Measurements from ENCODE around the gene GJE1.
"Not testable (repeated sequence)": the region's sequence is repeated elsewhere in the genome, so short reads cannot be mapped to it uniquely, and the experiment has no call there.

GJE1 gene, protein sequence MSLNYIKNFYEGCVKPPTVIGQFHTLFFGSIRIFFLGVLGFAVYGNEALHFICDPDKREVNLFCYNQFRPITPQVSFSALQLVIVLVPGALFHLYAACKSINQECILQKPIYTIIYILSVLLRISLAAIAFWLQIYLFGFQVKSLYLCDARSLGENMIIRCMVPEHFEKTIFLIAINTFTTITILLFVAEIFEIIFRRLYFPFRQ

DNA sequence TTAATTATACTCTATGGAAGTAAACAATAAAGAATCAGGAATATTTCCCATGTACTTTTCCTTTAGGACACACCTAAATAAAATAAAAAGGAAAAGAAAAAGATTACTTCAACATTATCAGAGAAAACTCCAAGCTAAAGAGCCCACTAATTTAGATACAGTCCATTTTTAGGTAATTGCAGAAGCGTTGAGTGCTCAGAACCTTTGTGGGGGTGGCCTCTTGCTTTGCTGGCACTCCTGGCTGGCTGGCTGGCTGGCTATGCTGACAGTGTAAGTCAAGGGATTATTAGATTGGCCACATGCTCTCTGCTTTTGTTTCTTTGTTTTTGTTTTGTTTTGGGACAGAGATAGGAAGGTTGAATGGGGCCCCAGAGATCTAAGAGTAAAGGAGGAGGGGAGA is at the start of gene GJE1:
Gene GJE1, plus strand, starts transcription at position 301 of the 400 bp plus-strand sequence. CDS start 234 bp downstream, outside the sequence.
- in situ Hi-C loops (cut with HindIII; ENCODE audit: low pct_ligation_motif_present, low pct_unique_long_range_greater_than_20kb, low sequenced_read_pairs): no loop called here
- DNase-seq: no peak

DNA sequence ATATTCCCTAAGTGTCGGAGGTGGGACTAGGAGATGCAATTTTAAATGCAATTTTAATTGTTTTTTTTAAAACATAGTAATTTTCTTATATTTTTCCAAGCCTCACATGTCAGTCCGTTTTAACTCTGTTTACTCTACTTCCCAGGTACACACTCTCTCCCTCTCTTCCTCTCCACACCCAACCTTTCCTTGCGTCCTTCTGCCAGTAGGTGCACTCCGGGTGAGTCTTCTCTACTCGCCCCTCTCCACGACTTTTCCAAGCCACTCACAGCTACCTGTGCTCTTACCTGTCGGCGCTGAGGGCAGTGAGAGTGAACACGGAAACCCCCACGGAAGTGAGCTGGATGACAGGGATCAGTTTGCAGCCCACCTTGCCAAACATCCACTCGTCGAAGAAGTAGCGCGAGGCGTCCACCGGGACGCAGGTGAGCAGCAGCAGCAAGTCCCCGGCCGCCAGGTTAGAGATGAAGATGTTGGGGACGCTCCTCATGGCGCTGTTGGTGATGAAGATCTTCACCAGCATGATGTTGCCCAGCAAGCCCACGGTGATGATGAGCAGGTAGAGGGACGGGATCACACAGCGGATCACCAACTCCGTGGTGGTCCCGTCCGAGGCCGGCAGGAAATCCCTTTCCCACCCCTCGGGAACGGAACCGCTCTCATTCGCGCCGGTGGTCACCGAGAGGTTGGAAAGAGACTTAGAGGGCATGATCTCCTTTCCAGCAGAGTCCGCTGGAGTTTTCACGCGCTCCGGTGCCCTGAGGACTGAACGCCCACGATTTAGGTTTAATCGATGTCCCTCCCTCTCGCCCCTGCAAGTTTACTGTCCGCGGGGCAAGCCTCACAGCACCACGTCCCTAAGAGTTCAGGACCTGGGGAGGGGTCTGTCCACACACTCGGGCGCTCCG is 44.5 kb upstream of the GJE1 start:
- in situ Hi-C loops (cut with HindIII; ENCODE audit: low pct_ligation_motif_present, low pct_unique_long_range_greater_than_20kb, low sequenced_read_pairs): no loop called here
- DNase-seq: no peak

DNA sequence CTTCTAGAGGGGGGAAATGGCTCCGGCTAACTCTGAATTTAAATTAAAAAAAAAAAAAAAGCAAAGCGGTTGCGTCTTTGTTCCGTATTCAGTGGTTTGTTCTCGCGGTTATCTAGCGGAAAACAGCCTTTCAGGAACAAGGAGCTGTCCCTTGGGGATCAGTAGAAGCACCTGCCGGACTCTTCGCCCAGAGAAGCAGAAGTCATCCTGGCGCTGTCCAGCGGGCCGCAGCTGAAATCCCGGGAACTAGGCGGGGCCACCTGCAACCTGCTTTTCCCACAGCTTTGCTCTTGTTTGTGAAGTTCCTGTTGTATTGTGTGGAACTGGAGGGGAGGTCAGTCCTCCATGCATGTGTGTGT is 43.9 kb upstream of the GJE1 start:
- in situ Hi-C loops (cut with HindIII; ENCODE audit: low pct_ligation_motif_present, low pct_unique_long_range_greater_than_20kb, low sequenced_read_pairs): no loop called here
- peak; percentile 64 for DNase-seq

DNA sequence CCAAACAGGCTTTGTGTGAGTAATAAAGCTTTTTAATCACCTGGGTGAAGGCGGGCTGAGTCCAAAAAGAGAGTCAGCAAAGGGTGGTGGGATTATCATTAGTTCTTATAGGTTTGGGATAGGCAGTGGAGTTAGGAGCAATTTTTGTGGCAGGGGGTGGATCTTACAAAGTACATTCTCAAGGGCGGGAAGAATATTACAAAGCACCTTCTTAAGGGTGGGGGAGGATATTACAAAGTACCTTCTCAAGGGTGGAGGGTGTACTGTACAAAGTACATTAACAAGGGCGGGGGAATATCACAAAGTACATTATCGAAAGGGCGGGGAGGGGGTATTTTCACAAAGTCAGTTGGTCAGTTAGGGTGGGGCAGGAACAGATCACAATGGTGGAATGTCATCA is 27.9 kb upstream of the GJE1 start:
- in situ Hi-C loops (cut with HindIII; ENCODE audit: low pct_ligation_motif_present, low pct_unique_long_range_greater_than_20kb, low sequenced_read_pairs); DNase-seq: not testable (repeated sequence)

DNA sequence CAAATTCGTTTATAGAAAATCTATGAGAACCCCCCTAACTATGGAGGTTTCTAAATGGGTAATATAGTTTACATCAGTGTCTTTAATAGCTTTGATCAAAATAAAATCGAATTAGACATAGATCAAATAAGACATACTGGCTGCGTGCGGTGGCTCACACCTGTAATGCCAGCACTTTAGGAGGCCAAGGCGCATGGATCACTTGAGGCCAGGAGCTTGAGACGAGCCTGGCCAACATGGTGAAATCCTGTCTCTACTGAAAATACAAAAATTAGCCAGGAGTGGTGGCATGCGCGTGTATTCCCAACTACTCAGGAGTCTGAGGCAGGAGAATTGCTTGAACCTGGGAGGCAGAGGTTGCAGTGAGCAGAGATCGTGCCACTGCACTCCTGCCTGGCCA is 21.9 kb upstream of the GJE1 start:
- DNase-seq; in situ Hi-C loops (cut with HindIII; ENCODE audit: low pct_ligation_motif_present, low pct_unique_long_range_greater_than_20kb, low sequenced_read_pairs): not testable (repeated sequence)

DNA sequence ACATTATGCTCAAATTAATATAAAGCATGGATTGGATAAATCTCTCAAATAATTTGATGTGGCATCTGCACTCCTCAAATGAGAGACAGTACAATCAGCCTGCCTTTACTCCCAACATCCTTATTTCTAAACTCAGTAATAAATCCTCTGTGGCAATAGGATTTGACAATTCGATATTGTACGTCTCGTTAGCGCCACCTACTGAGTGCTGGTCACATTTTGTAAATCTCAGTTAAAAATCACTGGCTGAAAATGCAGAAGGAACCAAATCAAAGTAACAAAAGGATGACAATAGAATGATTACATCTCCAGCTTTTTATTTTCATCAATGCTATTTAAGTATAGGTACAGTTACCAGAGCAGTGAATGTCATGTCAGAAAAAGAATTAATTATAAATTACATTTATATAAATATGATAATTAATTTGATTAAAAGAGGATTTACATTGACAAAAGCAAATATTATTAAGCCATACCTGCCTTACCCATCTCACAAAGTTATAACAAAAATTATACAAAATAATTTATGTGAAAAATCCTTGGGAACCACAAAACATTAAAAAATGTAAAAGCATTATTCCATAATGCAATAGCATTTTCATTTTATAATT is 20.2 kb upstream of the GJE1 start:
- peak; percentile 73 for DNase-seq
- in situ Hi-C loops (cut with HindIII; ENCODE audit: low pct_ligation_motif_present, low pct_unique_long_range_greater_than_20kb, low sequenced_read_pairs): no loop called here

DNA sequence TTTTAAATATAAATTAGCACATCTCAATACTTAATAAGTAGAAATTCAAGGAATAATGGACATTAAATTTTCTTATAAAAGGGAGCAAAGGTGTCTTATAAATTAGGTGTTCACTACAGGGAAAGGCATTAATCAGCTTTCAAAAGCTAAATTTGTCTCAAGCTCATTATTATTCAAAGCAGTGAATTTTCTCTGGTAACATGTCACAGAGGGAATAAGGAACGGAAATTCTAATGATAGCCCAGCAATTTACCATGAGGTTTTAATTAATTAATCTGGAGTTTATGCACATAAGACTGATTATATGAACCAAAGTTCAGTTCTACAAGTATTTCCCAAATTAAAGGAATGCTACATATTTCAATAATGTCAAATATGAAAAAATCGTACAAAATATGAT is 15.4 kb upstream of the GJE1 start:
- DNase-seq: no peak
- in situ Hi-C loops (cut with HindIII; ENCODE audit: low pct_ligation_motif_present, low pct_unique_long_range_greater_than_20kb, low sequenced_read_pairs): no loop called here

DNA sequence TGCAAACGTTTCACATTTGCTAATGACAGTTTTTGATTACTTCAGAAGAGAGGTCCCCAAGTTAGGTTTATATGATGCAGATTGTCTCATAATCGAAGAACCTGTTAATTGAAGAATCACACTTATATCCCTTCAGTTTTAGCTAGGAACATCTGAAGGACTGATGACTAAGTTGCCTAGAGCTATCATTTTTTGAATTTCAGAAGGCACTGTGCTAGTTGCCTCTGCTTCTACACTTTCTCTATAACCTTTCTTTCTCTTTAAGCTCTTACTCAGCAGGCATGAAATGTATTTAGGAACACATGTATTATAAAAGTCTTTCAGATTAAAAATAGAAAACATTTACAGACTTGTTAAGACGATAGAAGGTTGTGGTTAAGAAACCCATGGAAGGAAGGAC is 14.4 kb upstream of the GJE1 start:
- DNase-seq: no peak
- in situ Hi-C loops (cut with HindIII; ENCODE audit: low pct_ligation_motif_present, low pct_unique_long_range_greater_than_20kb, low sequenced_read_pairs): no loop called here

DNA sequence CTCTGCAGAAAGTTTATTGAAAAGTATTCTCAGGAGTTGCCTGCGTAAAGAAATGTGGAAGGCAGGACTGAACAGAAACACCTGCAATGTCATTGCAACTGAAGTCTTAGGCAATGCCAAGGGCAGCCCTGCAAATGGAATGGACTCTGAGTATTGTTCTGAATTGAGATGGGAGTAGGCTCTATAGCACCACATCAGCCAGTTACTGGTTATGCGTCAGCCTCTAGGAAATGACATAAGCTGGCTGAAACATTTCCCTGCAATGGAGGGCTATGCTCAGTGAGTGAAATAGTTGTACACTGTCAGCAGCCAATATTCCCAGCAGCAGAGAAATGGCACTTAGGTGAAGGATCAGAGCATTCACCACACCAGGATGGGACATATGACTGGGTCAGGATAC is 13.8 kb upstream of the GJE1 start:
- DNase-seq: no peak
- in situ Hi-C loops (cut with HindIII; ENCODE audit: low pct_ligation_motif_present, low pct_unique_long_range_greater_than_20kb, low sequenced_read_pairs): no loop called here

DNA sequence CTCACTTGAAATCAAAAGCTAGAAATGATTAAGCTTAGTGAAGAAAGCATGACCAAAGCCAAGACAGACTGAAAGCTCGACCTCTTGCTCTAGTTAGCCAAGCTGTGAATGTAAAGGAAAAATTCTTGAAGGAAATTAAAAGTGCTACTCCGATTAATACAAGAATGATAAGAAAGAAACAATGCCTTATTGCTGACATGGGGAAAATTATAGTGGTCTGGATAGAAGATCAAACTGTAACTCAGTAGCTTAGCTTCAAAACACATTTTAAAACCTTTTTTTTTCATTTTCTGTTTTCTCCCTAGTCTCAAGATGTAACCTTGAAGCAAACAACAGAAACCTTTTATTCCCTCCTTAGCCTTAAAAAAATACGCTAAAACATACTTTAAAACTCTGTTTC is 11.4 kb upstream of the GJE1 start:
- no peak for DNase-seq
- in situ Hi-C loops (cut with HindIII; ENCODE audit: low pct_ligation_motif_present, low pct_unique_long_range_greater_than_20kb, low sequenced_read_pairs): no loop called here

DNA sequence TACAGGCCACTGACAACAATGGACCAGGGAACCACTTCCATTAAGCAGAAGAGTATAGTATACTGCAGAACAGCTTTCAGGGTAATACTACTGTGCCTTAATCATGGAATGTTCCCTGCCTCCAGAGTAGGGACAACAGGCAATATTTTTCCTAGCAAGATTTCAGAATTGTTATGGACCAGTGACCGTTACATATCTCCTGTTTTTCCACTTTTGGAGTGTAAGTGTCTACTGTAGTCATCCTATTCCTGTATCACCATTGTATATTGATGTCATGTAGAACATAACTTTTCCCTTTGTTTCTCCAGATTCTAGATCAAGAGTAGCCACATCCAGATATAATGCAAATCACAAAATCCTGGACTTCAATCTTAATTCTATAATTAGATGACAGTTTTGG is 1.9 kb upstream of the GJE1 start:
- in situ Hi-C loops (cut with HindIII; ENCODE audit: low pct_ligation_motif_present, low pct_unique_long_range_greater_than_20kb, low sequenced_read_pairs): no loop called here
- DNase-seq: no peak

DNA sequence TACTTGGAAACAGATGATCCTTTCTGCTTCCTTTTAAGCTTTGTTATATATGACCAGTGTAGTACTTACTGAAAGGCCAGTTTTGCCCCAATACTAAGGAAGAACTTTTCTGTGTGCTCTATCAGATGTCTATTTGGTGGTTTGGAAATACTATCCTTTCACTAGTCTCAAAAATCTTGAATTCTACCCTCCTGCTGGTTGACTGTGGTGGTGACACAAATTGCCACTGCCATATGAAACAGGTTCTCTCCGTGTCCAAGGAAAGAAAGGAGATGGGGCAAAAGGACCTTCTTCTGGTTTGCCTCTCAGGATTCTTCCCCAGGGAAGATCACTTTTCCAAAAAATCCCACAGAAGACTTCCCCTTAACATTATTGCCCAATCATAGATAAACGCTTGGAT is 6.2 kb downstream of the GJE1 start:
- DNase-seq: no peak
- in situ Hi-C loops (cut with HindIII; ENCODE audit: low pct_ligation_motif_present, low pct_unique_long_range_greater_than_20kb, low sequenced_read_pairs): no loop called here

DNA sequence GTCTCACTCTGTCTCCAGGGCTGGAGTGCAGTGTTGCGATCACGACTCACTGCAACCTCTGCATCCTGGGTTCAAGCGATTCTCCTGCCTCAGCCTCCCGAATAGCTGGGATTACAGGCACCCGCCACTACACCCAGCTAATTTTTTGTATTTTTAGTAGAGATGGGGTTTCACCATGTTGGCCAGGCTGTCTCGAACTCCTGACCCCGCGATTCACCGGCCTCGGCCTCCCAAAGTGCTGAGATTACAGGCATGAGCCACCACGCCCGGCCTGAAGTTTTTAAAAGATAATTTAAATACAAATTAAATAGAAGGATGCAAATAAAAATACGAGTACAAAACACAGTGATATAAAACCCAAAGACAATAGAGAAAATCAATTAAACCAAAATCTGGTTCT is 8.8 kb downstream of the GJE1 start:
- in situ Hi-C loops (cut with HindIII; ENCODE audit: low pct_ligation_motif_present, low pct_unique_long_range_greater_than_20kb, low sequenced_read_pairs); DNase-seq: not testable (repeated sequence)

DNA sequence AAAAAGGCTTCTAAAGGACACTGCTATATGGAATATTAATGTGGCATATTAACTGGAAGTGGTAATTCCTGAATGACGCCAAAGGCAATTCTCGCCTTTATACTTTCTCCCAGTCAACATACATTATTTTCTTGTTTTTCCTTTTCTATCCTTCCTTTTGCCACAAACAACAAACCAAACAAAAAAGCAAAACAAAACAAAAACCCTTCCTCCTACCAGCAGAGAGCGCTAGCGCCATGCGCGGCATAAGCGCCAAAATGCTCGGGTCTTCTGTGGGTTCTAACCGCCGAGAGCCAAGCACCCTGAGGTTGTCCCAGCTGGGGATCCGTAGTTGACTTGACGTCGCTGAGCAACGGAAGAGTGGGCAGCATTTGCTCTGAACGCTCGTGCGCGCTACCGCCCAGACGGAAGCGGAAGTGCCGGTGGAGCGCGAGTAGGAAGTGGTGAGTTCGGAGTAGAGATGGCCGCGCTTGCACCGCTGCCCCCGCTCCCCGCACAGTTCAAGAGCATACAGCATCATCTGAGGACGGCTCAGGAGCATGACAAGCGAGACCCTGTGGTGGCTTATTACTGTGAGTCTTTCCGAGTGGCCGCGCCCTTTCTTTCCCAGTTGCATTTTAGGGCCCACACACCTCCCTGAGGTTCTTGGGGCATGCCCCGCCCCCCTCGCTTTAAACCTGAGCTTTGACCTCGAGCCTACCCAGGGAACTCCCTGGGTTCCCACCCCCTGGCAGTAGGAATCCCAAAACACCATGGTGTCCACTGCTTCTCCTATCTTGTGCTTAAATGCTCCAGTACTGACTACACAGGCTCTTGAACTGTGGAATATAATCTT is 14.3 kb downstream of the GJE1 start, which contains the start of the genes NMBR and VTA1:
Gene NMBR, minus strand, starts transcription at position 295 of the 835 bp plus-strand sequence. CDS start 58,464 bp downstream, outside the sequence.
Gene VTA1, plus strand, starts transcription at position 436 of the 835 bp plus-strand sequence. Its CDS starts 25 bp downstream, at position 461.
- DNase-seq: peak; percentile 98
- in situ Hi-C loops (cut with HindIII; ENCODE audit: low pct_ligation_motif_present, low pct_unique_long_range_greater_than_20kb, low sequenced_read_pairs): no loop called here

DNA sequence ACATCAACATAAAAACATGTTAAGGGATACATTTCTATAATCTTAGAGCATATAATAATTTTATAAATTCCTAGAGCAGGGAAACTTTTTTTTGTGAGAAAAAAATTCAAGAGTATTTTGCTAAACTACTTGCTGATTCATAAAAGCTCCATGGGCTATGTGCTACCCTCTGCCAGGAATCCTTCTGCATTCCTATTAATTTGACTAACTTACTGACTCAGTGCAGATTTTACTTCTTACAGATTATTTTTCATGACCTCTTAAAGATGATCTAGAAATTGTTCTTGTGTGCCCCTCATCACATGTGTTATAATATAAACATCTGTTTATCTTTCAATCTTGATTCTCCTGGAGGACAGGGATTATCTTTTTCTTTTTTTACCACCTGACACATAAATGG is 20.0 kb downstream of the GJE1 start:
- in situ Hi-C loops (cut with HindIII; ENCODE audit: low pct_ligation_motif_present, low pct_unique_long_range_greater_than_20kb, low sequenced_read_pairs): no loop called here
- no peak for DNase-seq

DNA sequence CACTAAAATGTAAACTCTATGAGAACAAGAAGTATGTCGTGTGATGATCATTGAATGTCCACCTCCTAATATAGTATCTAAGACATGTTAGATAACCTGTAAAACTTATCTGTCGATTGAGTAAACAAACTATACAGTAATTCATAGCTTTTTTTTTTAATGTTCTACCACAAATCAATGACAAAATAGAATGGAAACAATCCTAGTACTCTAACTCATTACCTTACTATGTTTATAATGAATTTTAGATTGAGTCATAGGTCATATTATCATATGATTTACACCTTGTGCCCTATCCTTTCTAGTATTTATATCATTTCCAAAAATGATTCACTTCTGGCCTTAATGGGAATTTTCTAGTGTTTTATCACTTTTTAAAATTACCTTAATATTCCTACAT is 20.5 kb downstream of the GJE1 start:
- no peak for DNase-seq
- in situ Hi-C loops (cut with HindIII; ENCODE audit: low pct_ligation_motif_present, low pct_unique_long_range_greater_than_20kb, low sequenced_read_pairs): no loop called here

DNA sequence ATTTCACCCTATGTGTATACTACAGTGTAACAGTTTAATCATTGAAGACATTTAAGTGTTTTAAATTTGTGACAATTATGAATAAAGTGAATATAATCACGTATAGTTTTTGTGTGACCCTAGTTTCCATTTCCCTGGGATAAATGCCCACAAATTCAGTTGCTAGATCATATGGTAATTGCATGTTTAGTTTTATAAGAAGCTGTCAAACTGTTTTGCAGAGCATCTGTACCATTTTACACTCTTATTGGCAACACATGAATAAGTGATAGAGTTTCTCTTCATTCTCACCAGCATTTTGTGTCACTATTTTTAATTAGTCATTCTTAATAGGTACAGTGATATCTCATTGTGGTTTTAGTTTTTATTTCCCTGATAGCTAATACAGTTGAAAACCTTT is 21.6 kb downstream of the GJE1 start:
- no peak for DNase-seq
- in situ Hi-C loops (cut with HindIII; ENCODE audit: low pct_ligation_motif_present, low pct_unique_long_range_greater_than_20kb, low sequenced_read_pairs): no loop called here

DNA sequence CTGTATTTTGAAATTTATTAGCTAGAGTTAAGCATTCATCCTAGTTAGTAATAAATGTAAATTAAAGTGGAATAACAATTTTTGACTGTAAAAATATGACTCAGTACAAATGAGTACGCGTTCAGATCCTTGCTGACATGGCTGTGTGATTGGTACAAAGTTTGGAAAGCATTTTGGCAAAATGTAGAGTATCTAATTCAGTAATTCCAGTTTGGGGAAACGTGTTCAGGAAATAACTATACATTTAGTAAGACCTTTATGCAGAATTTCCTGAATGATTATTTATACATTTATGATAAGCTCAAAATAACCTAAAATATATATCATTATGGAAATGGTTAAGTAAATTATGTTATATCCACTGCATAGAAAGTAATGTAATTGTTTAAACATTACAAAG is 22.4 kb downstream of the GJE1 start:
- DNase-seq: no peak
- in situ Hi-C loops (cut with HindIII; ENCODE audit: low pct_ligation_motif_present, low pct_unique_long_range_greater_than_20kb, low sequenced_read_pairs): no loop called here

Data from ACHN (cell line).